Kidney (tissue), 14 donors: ENCODE data around the gene GSPT2. TPM values are rescaled to one million over a fixed set of nuclear protein-coding genes. Genes with fewer than 3 reads are reported as not detected.
"Not testable (repeated sequence)": the region's sequence is repeated elsewhere in the genome, so short reads cannot be mapped to it uniquely, and the experiment has no call there.

ENCODE experiments used
- DNase-seq, 5 donors: peaks; one replicate each; pipeline ENCODE4 v3.0.0-alpha.2; 2013 to 2020
- FAIRE-seq: peaks from 2 replicates; lab custom pipeline; 2012; peaks lifted over from hg19 to GRCh38; lab: Jason Lieb, UNC
- H3K27ac ChIP-seq, 2 donors: one replicate each; pipeline ENCODE4 v1.7.0; 2013; ENCODE audit warnings: low read depth in 2 of 2, low read length in 2 of 2, inconsistent platforms in 1 of 2
- H3K27me3 ChIP-seq: one replicate; pipeline ENCODE4 v1.7.1; 2013; ENCODE audit warnings: low read length, inconsistent platforms; ENCODE audit not compliant: control insufficient read depth, insufficient read depth
- H3K36me3 ChIP-seq, 3 donors: one replicate each; pipeline versions ENCODE4 v1.7.0 to v1.7.1; 2013; ENCODE audit warnings: low read length in 3 of 3, control low read depth in 1 of 3, inconsistent platforms in 1 of 3; ENCODE audit not compliant: insufficient read depth in 3 of 3, control insufficient read depth in 2 of 3
- H3K4me1 ChIP-seq, 3 donors: one replicate each; pipeline versions ENCODE4 v1.7.0 to v1.7.1; 2013; ENCODE audit warnings: low read length in 3 of 3, inconsistent platforms in 1 of 3, low read depth in 1 of 3; ENCODE audit not compliant: control insufficient read depth in 2 of 3, insufficient read depth in 2 of 3
- H3K4me3 ChIP-seq, 3 donors: one replicate each; pipeline versions ENCODE4 v1.7.0 to v1.8.1; 2013; ENCODE audit warnings: low read length in 3 of 3, control low read depth in 1 of 3, inconsistent platforms in 1 of 3
- H3K9ac ChIP-seq, 3 donors: one replicate each; pipeline versions ENCODE4 v1.7.0 to v1.7.1; 2013; ENCODE audit warnings: low read length in 3 of 3, control low read depth in 1 of 3, inconsistent platforms in 1 of 3
- H3K9me3 ChIP-seq, 3 donors: one replicate each; pipeline versions ENCODE4 v1.7.0 to v1.7.1; 2013; ENCODE audit warnings: low read length in 3 of 3, control low read depth in 1 of 3, inconsistent platforms in 1 of 3; ENCODE audit not compliant: control insufficient read depth in 2 of 3, insufficient read depth in 1 of 3
- intact Hi-C: fragments of 100-400 bp; cut with DNase I; formaldehyde crosslinking; loops from one replicate; pipeline ENCODE4 v1.11.1; 2022
- polyA plus RNA-seq: library from polyadenylated mRNA; stranded (reverse); fragments of 350-450 nt; fragmentation: Illumina TruSeq; extraction: RNeasy Lipid Tissue Mini Kit (QIAGEN cat#74804); gene quantifications from one replicate; pipeline ENCODE4 v1.2.3, GENCODE V29; 2014; ENCODE audit warnings: low read depth, low replicate concordance; ENCODE audit not compliant: insufficient read depth
- total RNA-seq: library from RNA; stranded (reverse); fragmentation: NEBNext Ultra II Directional; extraction: Animal tissue kit (Norgen Biotek cat#: 25700); gene quantifications from one replicate; pipeline ENCODE4 v1.2.1, GENCODE V29; 2021
- TF ChIP-seq, protein P1 (sequence below): IDR thresholded peaks from 3 replicates; pipeline ENCODE4 v1.5.1; 2012; ENCODE audit warnings: mild to moderate bottlenecking, moderate library complexity, borderline replicate concordance; ENCODE audit not compliant: insufficient read depth; ENCODE audit errors: extremely low read depth
- donor health status: control.
- donor health status: control.
- donor health status: control.
- donor health status: control.
- donor health status: control.
- donor health status: DM: yes; HTN: yes; CAD: no.
- donor health status: Normal renal cell carcinoma (clear cell type).

The GSPT2 gene
- total and polyA plus RNA-seq, 2 donors from 2014 or later: 8.8 to 10.3 TPM

DNA sequence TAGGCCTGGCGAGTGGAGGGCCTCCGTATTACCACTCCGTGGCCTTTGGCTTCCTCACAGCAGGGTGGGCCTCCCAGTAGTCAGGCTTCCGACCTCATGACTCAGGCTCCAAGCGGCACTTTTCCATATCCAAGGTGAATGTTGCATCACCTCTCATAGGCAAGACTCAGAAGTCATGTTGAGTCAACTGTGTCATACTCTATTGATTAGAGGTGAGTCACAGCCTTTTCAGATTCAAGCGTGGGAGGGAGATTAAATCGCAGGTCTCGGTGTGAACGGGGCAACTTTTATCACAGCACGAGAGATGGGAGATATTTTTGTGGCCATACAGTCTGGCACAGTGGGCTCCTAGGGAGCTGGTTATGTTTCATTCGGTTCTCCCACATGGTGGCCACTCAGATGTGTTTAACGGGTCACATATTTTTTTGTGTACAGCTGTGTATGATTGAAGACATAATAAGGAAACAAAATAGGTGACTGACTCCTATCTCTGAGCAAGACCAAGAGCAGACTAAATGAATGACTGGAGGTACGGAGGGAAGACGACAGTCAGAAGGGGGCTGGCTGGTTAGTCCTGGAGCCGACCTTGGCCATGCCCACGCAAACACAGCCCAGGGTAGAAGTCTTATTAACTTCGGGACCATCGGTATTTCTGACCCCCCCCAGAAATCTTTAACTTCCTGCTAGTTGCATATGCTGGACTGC lies 30.1 kb upstream of the GSPT2 start:
- H3K9ac ChIP-seq, FAIRE-seq, intact Hi-C loops: not testable (repeated sequence)

GRCh38 chrX:51728202-51728601 lies 15.0 kb upstream of the GSPT2 start:
- peak; percentile 49 for FAIRE-seq
- intact Hi-C loops: no loop called here
- Histone ChIP-seq H3K27me3 (no peaks in the 10 kb centered on the region), H3K9ac (no peak overlapping the region), H3K4me1 (no peaks in the 10 kb centered on the region), H3K4me3 (no peak overlapping the region), H3K9me3 (no peaks in the 10 kb centered on the region), H3K36me3 (no peaks in the 10 kb centered on the region), H3K27ac (no peak overlapping the region)
- DNase-seq: no peak
- TF ChIP-seq, protein P1, sequence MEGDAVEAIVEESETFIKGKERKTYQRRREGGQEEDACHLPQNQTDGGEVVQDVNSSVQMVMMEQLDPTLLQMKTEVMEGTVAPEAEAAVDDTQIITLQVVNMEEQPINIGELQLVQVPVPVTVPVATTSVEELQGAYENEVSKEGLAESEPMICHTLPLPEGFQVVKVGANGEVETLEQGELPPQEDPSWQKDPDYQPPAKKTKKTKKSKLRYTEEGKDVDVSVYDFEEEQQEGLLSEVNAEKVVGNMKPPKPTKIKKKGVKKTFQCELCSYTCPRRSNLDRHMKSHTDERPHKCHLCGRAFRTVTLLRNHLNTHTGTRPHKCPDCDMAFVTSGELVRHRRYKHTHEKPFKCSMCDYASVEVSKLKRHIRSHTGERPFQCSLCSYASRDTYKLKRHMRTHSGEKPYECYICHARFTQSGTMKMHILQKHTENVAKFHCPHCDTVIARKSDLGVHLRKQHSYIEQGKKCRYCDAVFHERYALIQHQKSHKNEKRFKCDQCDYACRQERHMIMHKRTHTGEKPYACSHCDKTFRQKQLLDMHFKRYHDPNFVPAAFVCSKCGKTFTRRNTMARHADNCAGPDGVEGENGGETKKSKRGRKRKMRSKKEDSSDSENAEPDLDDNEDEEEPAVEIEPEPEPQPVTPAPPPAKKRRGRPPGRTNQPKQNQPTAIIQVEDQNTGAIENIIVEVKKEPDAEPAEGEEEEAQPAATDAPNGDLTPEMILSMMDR: no peak

More for the DNA sequence above, 30.1 kb upstream of the GSPT2 start:
- not testable (repeated sequence) for DNase-seq, H3K9me3 ChIP-seq, H3K36me3 ChIP-seq, H3K27ac ChIP-seq, H3K4me3 ChIP-seq, H3K27me3 ChIP-seq, H3K4me1 ChIP-seq

GRCh38 chrX:51737091-51737490 lies 6.2 kb upstream of the GSPT2 start:
- Histone ChIP-seq H3K36me3 (no peaks in the 10 kb centered on the region), H3K9me3 (no peaks in the 10 kb centered on the region), H3K27me3 (peaks cover 8% of the 10 kb centered on the region), H3K9ac (no peak overlapping the region), H3K4me3 (no peak overlapping the region), H3K27ac (no peak overlapping the region), H3K4me1 (no peaks in the 10 kb centered on the region)
- FAIRE-seq (no peak), DNase-seq (no peak)
- TF ChIP-seq, protein P1: no peak
- intact Hi-C loops: no loop called here

GRCh38 chrX:51742586-51742985 lies 656 bp upstream of the GSPT2 start:
- peaks cover 0 to 2% (median 0%) of the 10 kb centered on the region in 3 donors for H3K36me3 ChIP-seq
- intact Hi-C loops: no loop called here
- peaks cover 0 to 12% (median 0%) of the 10 kb centered on the region in 3 donors for H3K9me3 ChIP-seq
- FAIRE-seq (no peak), DNase-seq (no peak)
- H3K27me3 ChIP-seq: peaks cover 5% of the 10 kb centered on the region
- peak overlapping the region; percentile 73 to 75 (median 74) for H3K4me3 ChIP-seq
- H3K4me1 ChIP-seq: no peaks in the 10 kb centered on the region
- H3K9ac ChIP-seq: no peak overlapping the region
- TF ChIP-seq, protein P1: no peak
- H3K27ac ChIP-seq: no peak overlapping the region
